ENCODE results near the gene OPN5. TPM values are rescaled to one million over a fixed set of nuclear protein-coding genes. Genes with fewer than 3 reads are reported as not detected.

OPN5 gene
- total RNA-seq, 4 donors from 2014 or later, result not detected

DNA sequence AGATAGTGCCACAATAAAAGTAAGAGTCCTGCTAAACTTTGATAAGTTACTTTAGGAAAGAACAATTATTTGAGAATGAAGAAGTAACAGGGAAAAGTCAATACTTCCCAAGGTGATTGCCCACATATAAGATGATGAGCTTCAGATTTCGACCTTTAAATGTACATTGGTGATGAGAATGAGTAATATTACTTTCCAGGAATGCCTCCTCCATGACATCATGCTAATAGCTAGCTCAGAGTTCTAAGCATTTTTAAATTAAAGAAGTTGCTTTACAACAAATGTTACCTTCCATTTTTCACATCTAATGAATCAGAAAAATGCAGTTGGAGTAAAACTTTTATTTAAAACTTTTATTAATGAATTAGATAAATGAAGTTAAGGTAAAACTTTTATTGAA lies 22.5 kb upstream of the OPN5 start:
- DNase-seq (ENCODE audit: low spot score in 2 of 2), result no peak
- H3K27me3 ChIP-seq, result no peaks in the 10 kb centered on the region
- no peaks in the 10 kb centered on the region for H3K4me1 ChIP-seq
- H3K9me3 ChIP-seq, result no peaks in the 10 kb centered on the region
- TF ChIP-seq CTCF (IDR thresholded peaks at IDR 0.05) (no peak), POLR2A (IDR thresholded peaks at IDR 0.05) (no peak), POLR2AphosphoS5 (IDR thresholded peaks at IDR 0.05) (no peak), EP300 (IDR thresholded peaks at IDR 0.05) (no peak)
- H3K4me3 ChIP-seq, result no peak overlapping the region
- H3K36me3 ChIP-seq, result no peaks in the 10 kb centered on the region
- H3K27ac ChIP-seq, result no peak overlapping the region
- 44% methylated on average over 1 of the region's 1 CpG for WGBS

DNA sequence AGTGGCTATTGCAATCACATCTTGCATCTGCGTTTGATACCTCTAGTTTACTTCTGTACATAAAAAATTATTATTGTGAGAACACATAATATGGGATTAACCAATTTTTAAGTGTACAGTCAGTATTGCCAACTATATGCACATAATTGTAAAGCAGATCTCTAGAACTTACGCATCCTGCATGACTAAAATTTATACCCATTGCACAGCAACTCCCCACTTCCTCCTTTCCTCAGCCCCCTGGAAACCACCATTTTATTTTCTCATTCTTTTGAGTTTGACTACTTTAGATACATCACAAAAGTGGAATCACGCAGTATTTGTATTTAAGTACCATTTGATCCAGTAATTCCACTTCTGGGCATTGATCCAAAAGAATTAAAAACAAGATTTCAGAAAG lies 19.3 kb upstream of the OPN5 start:
- H3K9me3 ChIP-seq, result peaks cover 6% of the 10 kb centered on the region
- WGBS, result 76% methylated on average over 3 of the region's 3 CpGs
- no peak for TF ChIP-seq POLR2A (IDR thresholded peaks at IDR 0.05)
- no peak for TF ChIP-seq POLR2AphosphoS5 (IDR thresholded peaks at IDR 0.05)
- TF ChIP-seq CTCF (IDR thresholded peaks at IDR 0.05), result no peak
- TF ChIP-seq EP300 (IDR thresholded peaks at IDR 0.05), result no peak

DNA sequence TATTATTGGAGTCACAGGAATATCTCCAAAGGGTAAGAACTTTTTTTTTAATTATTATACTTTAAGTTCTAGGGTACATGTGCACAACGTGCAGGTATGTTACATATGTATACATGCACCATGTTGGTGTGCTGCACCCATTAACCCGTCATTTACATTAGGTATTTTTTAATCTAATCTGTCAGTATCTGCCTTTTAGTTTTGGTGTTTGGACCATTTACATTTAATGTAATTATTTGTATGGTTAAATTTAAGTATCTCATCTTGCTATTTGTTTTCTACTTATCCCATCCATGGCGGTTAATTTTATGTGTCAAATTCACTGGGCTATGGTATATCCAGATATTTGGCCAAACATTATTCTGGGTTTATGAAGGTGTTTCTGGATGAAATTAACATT lies 15.4 kb upstream of the OPN5 start:
- H3K27me3 ChIP-seq, result no peaks in the 10 kb centered on the region
- H3K9me3 ChIP-seq, result peaks cover 6% of the 10 kb centered on the region
- H3K27ac ChIP-seq, result no peak overlapping the region
- 92% methylated on average over 3 of the region's 3 CpGs for WGBS
- H3K4me1 ChIP-seq, result no peaks in the 10 kb centered on the region
- TF ChIP-seq EP300 (IDR thresholded peaks at IDR 0.05) (no peak), POLR2A (IDR thresholded peaks at IDR 0.05) (no peak), POLR2AphosphoS5 (IDR thresholded peaks at IDR 0.05) (no peak), CTCF (IDR thresholded peaks at IDR 0.05) (no peak)
- no peak overlapping the region for H3K4me3 ChIP-seq
- no peak for DNase-seq (ENCODE audit: low spot score in 2 of 2)
- H3K36me3 ChIP-seq, result no peaks in the 10 kb centered on the region

More for the DNA sequence above, 19.3 kb upstream of the OPN5 start:
- H3K27ac ChIP-seq, result no peak overlapping the region
- no peak for DNase-seq (ENCODE audit: low spot score in 2 of 2)
- no peaks in the 10 kb centered on the region for H3K4me1 ChIP-seq
- H3K27me3 ChIP-seq, result no peaks in the 10 kb centered on the region
- no peaks in the 10 kb centered on the region for H3K36me3 ChIP-seq
- H3K4me3 ChIP-seq, result no peak overlapping the region

- Histone ChIP-seq H3K9me3 (peaks cover 6% of the 10 kb centered on the region), H3K27ac (no peak overlapping the region), H3K4me3 (no peak overlapping the region), H3K36me3 (no peaks in the 10 kb centered on the region), H3K4me1 (no peaks in the 10 kb centered on the region), H3K27me3 (no peaks in the 10 kb centered on the region)
- WGBS, result 95% methylated on average over 1 of the region's 1 CpG
- DNase-seq (ENCODE audit: low spot score in 2 of 2), result no peak
- no peak for TF ChIP-seq POLR2A (IDR thresholded peaks at IDR 0.05)
- TF ChIP-seq POLR2AphosphoS5 (IDR thresholded peaks at IDR 0.05), result no peak
- TF ChIP-seq CTCF (IDR thresholded peaks at IDR 0.05), result no peak
- TF ChIP-seq EP300 (IDR thresholded peaks at IDR 0.05), result no peak
Observed at GRCh38 chr6:47767102-47767501, 14.7 kb upstream of the OPN5 start.

DNA sequence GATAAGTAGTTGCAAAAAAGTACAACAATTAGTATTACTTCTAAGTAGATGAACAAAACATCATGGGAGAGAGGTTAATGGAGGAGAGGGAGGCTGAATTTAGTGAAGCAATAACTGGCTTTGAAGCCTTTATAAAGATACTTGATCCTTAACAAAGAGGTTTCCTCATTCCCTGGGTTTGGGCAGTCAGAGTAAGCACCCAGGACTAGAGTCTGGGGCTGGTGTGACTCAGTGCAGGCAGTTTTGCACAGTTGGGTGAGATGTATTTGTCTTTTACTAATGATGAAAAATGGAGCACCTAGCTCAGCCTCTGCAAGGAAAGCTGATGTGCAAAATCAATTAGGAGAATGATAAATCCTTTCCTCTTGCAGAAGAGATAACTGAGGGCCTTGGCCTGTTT lies 11.8 kb upstream of the OPN5 start:
- no peaks in the 10 kb centered on the region for H3K27me3 ChIP-seq
- TF ChIP-seq POLR2AphosphoS5 (IDR thresholded peaks at IDR 0.05) (no peak), POLR2A (IDR thresholded peaks at IDR 0.05) (no peak), CTCF (IDR thresholded peaks at IDR 0.05) (no peak), EP300 (IDR thresholded peaks at IDR 0.05) (no peak)
- no peaks in the 10 kb centered on the region for H3K4me1 ChIP-seq
- no peak for DNase-seq (ENCODE audit: low spot score in 2 of 2)
- no peak overlapping the region for H3K4me3 ChIP-seq
- H3K36me3 ChIP-seq, result no peaks in the 10 kb centered on the region
- H3K27ac ChIP-seq, result no peak overlapping the region
- peaks cover 6% of the 10 kb centered on the region for H3K9me3 ChIP-seq
